ENCODE results near the gene LSM2. TPM values are rescaled to one million over a fixed set of nuclear protein-coding genes. Genes with fewer than 3 reads are reported as not detected.

LSM2 gene
- total and polyA plus RNA-seq, 9 of the 15 experiments (the other 6 are each of a cell fraction or from before 2014, with no cell fraction given), result 154 to 407 (median 223) TPM

DNA sequence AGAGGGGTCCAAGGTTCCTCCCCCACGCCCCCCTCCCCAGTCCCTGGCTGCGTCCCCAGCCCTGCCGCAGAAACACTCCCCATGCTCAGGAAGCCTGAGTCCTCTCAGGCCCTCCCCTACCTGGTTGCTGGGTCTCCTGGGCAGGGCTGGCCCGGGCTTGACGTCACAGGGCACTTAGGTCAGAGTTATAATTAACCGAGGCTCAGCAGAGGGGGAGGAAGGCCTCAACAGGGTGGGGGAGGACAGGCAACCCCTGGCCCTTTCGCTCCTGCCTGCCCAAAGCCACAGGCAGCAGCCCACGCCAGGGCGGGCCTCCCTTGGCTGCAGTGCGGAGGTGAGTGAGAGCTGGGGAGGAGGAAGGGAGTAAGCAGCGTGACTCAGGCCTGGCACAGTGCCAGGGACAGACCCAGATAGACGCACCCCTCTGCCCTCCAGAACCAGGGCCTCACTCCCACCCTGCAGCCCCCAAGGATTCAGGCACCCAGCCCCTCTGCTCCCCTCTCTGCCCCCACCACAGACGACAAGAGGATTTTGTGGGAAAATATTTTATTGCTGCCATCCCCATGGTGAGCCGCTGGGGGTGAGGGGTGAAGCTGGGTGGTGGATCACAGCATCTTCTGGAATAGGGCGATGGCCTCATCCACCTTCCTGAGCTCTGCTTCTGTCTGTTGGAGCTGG is 29.6 kb downstream of the LSM2 start, which contains the start of gene VWA7 (continued):
- TF ChIP-seq, protein P1, sequence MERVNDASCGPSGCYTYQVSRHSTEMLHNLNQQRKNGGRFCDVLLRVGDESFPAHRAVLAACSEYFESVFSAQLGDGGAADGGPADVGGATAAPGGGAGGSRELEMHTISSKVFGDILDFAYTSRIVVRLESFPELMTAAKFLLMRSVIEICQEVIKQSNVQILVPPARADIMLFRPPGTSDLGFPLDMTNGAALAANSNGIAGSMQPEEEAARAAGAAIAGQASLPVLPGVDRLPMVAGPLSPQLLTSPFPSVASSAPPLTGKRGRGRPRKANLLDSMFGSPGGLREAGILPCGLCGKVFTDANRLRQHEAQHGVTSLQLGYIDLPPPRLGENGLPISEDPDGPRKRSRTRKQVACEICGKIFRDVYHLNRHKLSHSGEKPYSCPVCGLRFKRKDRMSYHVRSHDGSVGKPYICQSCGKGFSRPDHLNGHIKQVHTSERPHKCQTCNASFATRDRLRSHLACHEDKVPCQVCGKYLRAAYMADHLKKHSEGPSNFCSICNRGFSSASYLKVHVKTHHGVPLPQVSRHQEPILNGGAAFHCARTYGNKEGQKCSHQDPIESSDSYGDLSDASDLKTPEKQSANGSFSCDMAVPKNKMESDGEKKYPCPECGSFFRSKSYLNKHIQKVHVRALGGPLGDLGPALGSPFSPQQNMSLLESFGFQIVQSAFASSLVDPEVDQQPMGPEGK (CRISPR knock-in tag; IDR thresholded peaks at IDR 0.05; ENCODE audit: borderline replicate concordance), result 0 out of 2 replicates have a peak, but pooled peaks have one; percentile 51
- TF ChIP-seq MYNN (IDR thresholded peaks at IDR 0.05) (peak; percentile 98), MYNN (CRISPR knock-in tag; IDR thresholded peaks at IDR 0.05) (no peak), ZBED1 (IDR thresholded peaks at IDR 0.05) (peak; percentile 92), FOXM1 (IDR thresholded peaks at IDR 0.05; ENCODE audit: low read depth) (0 out of 2 replicates have a peak, but pooled peaks have one; percentile 32), FOXM1 (CRISPR knock-in tag; IDR thresholded peaks at IDR 0.05; ENCODE audit: low read depth) (peak; percentile 73; the same call in 1 of the 2 replicates), BCL6 (CRISPR knock-in tag; IDR thresholded peaks at IDR 0.05) (0 out of 2 replicates have a peak, but pooled peaks have one; percentile 38), PHF8 (IDR thresholded peaks at IDR 0.05; ENCODE audit: borderline replicate concordance, low read length) (peak; percentile 30; the same call in 1 of the 2 replicates), ZKSCAN8 (CRISPR knock-in tag; IDR thresholded peaks at IDR 0.05) (no peak), ZNF41 (CRISPR knock-in tag; conservative IDR thresholded peaks at IDR 0.05) (0 out of 2 replicates have a peak, but pooled peaks have one; percentile 37), PHTF2 (CRISPR knock-in tag; IDR thresholded peaks at IDR 0.05) (peak; percentile 32; the same call in 1 of the 2 replicates), HDAC8 (tag; IDR thresholded peaks at IDR 0.05) (peak; percentile 80; the same call in 1 of the 2 replicates), ZNF184 (CRISPR knock-in tag; IDR thresholded peaks at IDR 0.05) (no peak), KDM5B (IDR thresholded peaks at IDR 0.05; ENCODE audit: insufficient replicate concordance, low read depth, low read length) (no peak), ZNF263 (CRISPR knock-in tag; IDR thresholded peaks at IDR 0.05; ENCODE audit: borderline replicate concordance) (peak; percentile 90), FOXK1 (CRISPR knock-in tag; IDR thresholded peaks at IDR 0.05; ENCODE audit: borderline replicate concordance) (peak; percentile 92), NR2C2 (CRISPR knock-in tag; IDR thresholded peaks at IDR 0.05) (peak; percentile 68; the same call in 1 of the 2 replicates), NR2C2 (tag; IDR thresholded peaks at IDR 0.05) (peak; percentile 95), ZNF316 (IDR thresholded peaks at IDR 0.05) (peak; percentile 89), HNRNPH1 (optimal IDR thresholded peaks at IDR 0.05; ENCODE audit: low read depth, low read length) (no peak), TSC22D4 (tag; IDR thresholded peaks at IDR 0.05) (no peak), IFI16 (CRISPR knock-in tag; IDR thresholded peaks at IDR 0.05) (no peak), BRD9 (IDR thresholded peaks at IDR 0.05; ENCODE audit: low read depth, partially characterized antibody) (peak; percentile 89), CSDE1 (IDR thresholded peaks at IDR 0.05) (no peak), HDAC1 (IDR thresholded peaks at IDR 0.05) (peak in 1 of 2 experiments; percentile 96; a peak in 2 of 4 replicates), TBP (optimal IDR thresholded peaks at IDR 0.05; ENCODE audit: low read depth, low read length) (peak; percentile 67), POLR2B (IDR thresholded peaks at IDR 0.05; ENCODE audit: low read depth, partially characterized antibody) (peak; percentile 83)
- TF ChIP-seq, protein P2, sequence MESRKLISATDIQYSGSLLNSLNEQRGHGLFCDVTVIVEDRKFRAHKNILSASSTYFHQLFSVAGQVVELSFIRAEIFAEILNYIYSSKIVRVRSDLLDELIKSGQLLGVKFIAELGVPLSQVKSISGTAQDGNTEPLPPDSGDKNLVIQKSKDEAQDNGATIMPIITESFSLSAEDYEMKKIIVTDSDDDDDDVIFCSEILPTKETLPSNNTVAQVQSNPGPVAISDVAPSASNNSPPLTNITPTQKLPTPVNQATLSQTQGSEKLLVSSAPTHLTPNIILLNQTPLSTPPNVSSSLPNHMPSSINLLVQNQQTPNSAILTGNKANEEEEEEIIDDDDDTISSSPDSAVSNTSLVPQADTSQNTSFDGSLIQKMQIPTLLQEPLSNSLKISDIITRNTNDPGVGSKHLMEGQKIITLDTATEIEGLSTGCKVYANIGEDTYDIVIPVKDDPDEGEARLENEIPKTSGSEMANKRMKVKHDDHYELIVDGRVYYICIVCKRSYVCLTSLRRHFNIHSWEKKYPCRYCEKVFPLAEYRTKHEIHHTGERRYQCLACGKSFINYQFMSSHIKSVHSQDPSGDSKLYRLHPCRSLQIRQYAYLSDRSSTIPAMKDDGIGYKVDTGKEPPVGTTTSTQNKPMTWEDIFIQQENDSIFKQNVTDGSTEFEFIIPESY (CRISPR knock-in tag; IDR thresholded peaks at IDR 0.05), result peak; percentile 92
